Loucy (cell line): ENCODE results near the gene FAM181A.

Experiments
- H2AFZ ChIP-seq: fragments of 200-600 bp; sonication (generic); 2 replicates; pipeline ENCODE4 v1.6.0; 2016; ENCODE audit warnings: antibody characterized with exemption, mild to moderate bottlenecking, low read length, moderate library complexity
- H3F3A ChIP-seq: fragments of 200-600 bp; 2 replicates; pipeline ENCODE4 v1.6.0; 2016; ENCODE audit warnings: antibody characterized with exemption, low read depth, mild to moderate bottlenecking
- H3K27me3 ChIP-seq: fragments of 200-600 bp; sonication (generic); 2 replicates; pipeline ENCODE4 v1.6.1; 2014; ENCODE audit warnings: low read length, mild to moderate bottlenecking; ENCODE audit not compliant: insufficient read depth, poor library complexity, severe bottlenecking
- H3K36me3 ChIP-seq: fragments of 200-600 bp; sonication (generic); 2 replicates; pipeline ENCODE4 v1.6.1; 2016; ENCODE audit warnings: low read length; ENCODE audit not compliant: insufficient read depth
- H3K4me1 ChIP-seq: fragments of 200-600 bp; sonication (generic); 2 replicates; pipeline ENCODE4 v1.5.1; 2014; ENCODE audit warnings: low read length, mild to moderate bottlenecking; ENCODE audit not compliant: insufficient read depth, poor library complexity, severe bottlenecking
- H3K4me2 ChIP-seq: fragments of 200-600 bp; sonication (generic); 2 replicates; pipeline ENCODE4 v1.6.0; 2014; ENCODE audit warnings: antibody characterized with exemption, low read length, low read depth, mild to moderate bottlenecking; ENCODE audit not compliant: poor library complexity, severe bottlenecking
- H3K4me3 ChIP-seq: fragments of 200-600 bp; sonication (generic); 2 replicates; pipeline ENCODE4 v1.5.1; 2014; ENCODE audit warnings: low read length, mild to moderate bottlenecking, mixed read lengths; ENCODE audit not compliant: poor library complexity, severe bottlenecking
- H3K79me2 ChIP-seq: fragments of 200-600 bp; sonication (generic); 2 replicates; pipeline ENCODE4 v1.6.1; 2014; ENCODE audit warnings: low read length; ENCODE audit not compliant: insufficient read depth
- H3K9ac ChIP-seq: fragments of 200-600 bp; sonication (generic); 2 replicates; pipeline ENCODE4 v1.6.0; 2014; ENCODE audit warnings: mild to moderate bottlenecking, low read depth, low read length, moderate library complexity; ENCODE audit not compliant: poor library complexity, severe bottlenecking
- H3K9me2 ChIP-seq: fragments of 200-600 bp; sonication (generic); replicated peaks from 2 replicates; pipeline ENCODE4 v1.6.1; 2016; ENCODE audit warnings: low read depth, low read length, mixed read lengths
- H3K9me3 ChIP-seq: fragments of 200-600 bp; sonication (generic); 2 replicates; pipeline ENCODE4 v1.6.1; 2014; ENCODE audit warnings: mild to moderate bottlenecking, antibody characterized with exemption, low read length, low read depth; ENCODE audit not compliant: insufficient read depth
- H4K20me1 ChIP-seq: fragments of 200-600 bp; sonication (generic); 2 replicates; pipeline ENCODE4 v1.6.0; 2014; ENCODE audit warnings: antibody characterized with exemption, low read length, mild to moderate bottlenecking; ENCODE audit not compliant: insufficient read depth, poor library complexity, severe bottlenecking
- EZH2phosphoT487 ChIP-seq: fragments of 200-600 bp; IDR thresholded peaks from 2 replicates; pipeline ENCODE4 v1.6.1; 2018; ENCODE audit warnings: antibody characterized with exemption, mild to moderate bottlenecking, moderate library complexity, borderline replicate concordance
- TF ChIP-seq, protein P1 (sequence below): fragments of 200-600 bp; sonication (generic); conservative IDR thresholded peaks from 2 replicates; pipeline ENCODE4 v1.5.1; 2014; ENCODE audit warnings: mild to moderate bottlenecking, antibody characterized with exemption, low read length

The FAM181A gene

DNA sequence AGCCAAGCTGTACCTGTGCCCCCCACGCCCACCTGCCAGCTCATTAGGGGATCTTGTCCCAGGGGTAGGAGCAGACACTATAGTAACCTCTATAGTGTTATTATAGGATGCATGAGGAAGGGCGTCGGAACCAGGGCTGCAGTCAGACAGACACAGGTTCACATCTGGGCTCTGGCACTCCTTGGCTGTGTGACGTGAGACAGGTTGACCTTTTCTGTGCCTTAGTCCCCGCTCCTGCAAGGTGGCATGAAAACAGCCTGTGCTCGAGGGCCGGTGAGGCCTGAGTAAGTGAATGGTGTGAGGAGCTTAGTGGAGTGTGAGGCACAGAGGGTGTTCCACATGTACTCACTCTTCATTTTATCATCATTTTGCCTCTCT, 30.2 kb downstream of the FAM181A start:
- H3K9me2 ChIP-seq: no peaks in the 10 kb centered on the region
- no peaks in the 10 kb centered on the region for H3K9me3 ChIP-seq
- H3K79me2 ChIP-seq: no peaks in the 10 kb centered on the region
- no peaks in the 10 kb centered on the region for H3F3A ChIP-seq
- no peak overlapping the region for H3K9ac ChIP-seq
- H3K27me3 ChIP-seq: no peaks in the 10 kb centered on the region
- H3K4me1 ChIP-seq: peaks cover 81% of the 10 kb centered on the region
- H3K36me3 ChIP-seq: no peaks in the 10 kb centered on the region
- H2AFZ ChIP-seq: no peak overlapping the region
- TF ChIP-seq, protein P1, sequence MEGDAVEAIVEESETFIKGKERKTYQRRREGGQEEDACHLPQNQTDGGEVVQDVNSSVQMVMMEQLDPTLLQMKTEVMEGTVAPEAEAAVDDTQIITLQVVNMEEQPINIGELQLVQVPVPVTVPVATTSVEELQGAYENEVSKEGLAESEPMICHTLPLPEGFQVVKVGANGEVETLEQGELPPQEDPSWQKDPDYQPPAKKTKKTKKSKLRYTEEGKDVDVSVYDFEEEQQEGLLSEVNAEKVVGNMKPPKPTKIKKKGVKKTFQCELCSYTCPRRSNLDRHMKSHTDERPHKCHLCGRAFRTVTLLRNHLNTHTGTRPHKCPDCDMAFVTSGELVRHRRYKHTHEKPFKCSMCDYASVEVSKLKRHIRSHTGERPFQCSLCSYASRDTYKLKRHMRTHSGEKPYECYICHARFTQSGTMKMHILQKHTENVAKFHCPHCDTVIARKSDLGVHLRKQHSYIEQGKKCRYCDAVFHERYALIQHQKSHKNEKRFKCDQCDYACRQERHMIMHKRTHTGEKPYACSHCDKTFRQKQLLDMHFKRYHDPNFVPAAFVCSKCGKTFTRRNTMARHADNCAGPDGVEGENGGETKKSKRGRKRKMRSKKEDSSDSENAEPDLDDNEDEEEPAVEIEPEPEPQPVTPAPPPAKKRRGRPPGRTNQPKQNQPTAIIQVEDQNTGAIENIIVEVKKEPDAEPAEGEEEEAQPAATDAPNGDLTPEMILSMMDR: no peak
- no peak for TF ChIP-seq EZH2phosphoT487
- H4K20me1 ChIP-seq: no peaks in the 10 kb centered on the region
- H3K4me2 ChIP-seq: peak overlapping the region; percentile 70
- H3K4me3 ChIP-seq: no peak overlapping the region

DNA sequence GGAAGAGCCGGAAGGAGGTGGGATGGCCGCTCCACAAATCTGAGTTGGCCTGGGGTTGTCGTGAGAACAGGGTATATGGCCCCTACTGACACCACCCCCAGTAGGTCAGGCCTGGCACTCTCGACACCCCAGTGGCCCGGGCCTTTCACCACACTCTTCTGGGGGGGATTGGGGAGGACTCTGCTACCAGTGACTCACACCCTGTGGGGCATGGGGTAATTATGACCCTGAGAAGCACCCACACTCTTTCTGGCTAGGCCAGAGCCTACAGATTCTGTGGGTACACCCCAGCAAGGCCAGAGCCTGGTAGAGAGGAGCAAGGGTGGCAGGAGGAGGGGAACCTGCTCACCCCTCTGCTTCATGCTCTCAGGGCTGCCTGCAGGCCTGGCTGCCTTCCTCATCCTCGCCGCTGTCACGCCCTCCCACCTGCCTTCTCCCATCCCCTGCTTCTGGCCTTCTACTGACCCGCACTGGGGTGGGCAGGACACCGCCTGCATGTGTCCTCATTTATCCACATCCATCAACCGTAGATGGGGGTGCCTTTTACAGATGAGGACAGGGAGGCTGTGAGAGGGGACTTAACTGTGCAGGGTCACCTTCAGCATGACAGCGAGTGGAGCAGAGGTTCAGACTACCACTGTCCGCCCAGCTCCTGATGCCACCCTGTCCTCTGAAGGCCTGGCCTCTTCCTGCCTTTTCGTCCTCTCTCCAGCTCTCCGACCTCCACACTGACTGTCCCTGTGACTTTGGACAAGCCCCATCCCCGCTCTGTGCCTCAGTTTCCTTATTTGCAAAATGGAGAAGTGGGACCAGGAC, 30.8 kb downstream of the FAM181A start:
- peak overlapping the region; percentile 65 for H3K9ac ChIP-seq
- no peaks in the 10 kb centered on the region for H3K9me3 ChIP-seq
- H3K9me2 ChIP-seq: no peaks in the 10 kb centered on the region
- H3K27me3 ChIP-seq: no peaks in the 10 kb centered on the region
- no peaks in the 10 kb centered on the region for H3K36me3 ChIP-seq
- TF ChIP-seq, protein P1: no peak
- no peak for TF ChIP-seq EZH2phosphoT487
- H3K4me1 ChIP-seq: peaks cover 82% of the 10 kb centered on the region
- H2AFZ ChIP-seq: no peak overlapping the region
- no peaks in the 10 kb centered on the region for H4K20me1 ChIP-seq
- no peaks in the 10 kb centered on the region for H3F3A ChIP-seq
- peak overlapping the region; percentile 84 for H3K4me2 ChIP-seq
- H3K79me2 ChIP-seq: no peaks in the 10 kb centered on the region
- no peak overlapping the region for H3K4me3 ChIP-seq

DNA sequence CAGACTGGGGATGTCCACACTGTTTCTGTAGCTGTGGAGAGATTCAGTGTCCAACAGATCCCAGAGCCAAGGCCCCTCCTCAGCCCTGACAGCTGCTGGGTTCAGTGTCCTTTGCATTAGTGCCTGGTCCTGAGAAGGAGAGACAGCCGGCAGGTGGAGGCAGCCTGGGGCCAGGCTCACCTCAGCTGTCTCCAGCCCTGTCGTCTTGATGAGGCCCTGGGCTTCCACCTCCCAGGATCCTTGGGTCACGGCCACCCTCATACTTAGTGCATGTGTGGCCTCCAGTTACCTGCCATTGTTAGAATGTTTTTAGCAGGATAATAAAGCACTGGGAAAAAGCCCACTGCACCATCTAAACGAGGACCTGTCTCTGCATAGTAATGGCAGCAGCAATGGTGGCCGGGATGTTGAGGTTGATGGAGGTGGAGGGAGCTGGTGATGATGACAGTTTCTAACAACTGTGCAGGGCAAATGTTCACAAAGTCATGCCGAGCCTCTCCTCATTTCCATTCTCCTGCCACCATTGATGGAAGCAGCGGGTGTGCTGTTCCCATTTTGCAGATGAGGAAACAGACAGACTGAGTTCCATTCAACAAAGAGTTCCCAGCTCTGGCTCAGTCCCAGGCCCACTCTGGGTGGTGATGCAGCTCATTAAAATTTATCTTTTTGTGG, 31.6 kb downstream of the FAM181A start:
- no peaks in the 10 kb centered on the region for H3K79me2 ChIP-seq
- H3K4me2 ChIP-seq: peak overlapping the region; percentile 84
- no peak overlapping the region for H2AFZ ChIP-seq

More for the DNA sequence above, 31.6 kb downstream of the FAM181A start:
- Histone ChIP-seq H3K36me3 (no peaks in the 10 kb centered on the region), H3K9me3 (no peaks in the 10 kb centered on the region), H3F3A (no peaks in the 10 kb centered on the region), H3K4me3 (peak overlapping the region; percentile 59), H4K20me1 (no peaks in the 10 kb centered on the region), H3K27me3 (no peaks in the 10 kb centered on the region), H3K9me2 (no peaks in the 10 kb centered on the region), H3K9ac (peak overlapping the region; percentile 65), H3K4me1 (peaks cover 79% of the 10 kb centered on the region)
- no peak for TF ChIP-seq EZH2phosphoT487
- TF ChIP-seq, protein P1: no peak
